Liver (tissue), 9 donors: Measurements from ENCODE around the gene HSDL2. TPM values are rescaled to one million over a fixed set of nuclear protein-coding genes. Genes with fewer than 3 reads are reported as not detected.

Experiments used
- DNase-seq: peaks from one replicate; pipeline ENCODE4 v3.0.0-alpha.2; 2017; ENCODE audit warnings: low spot score
- H3K27ac ChIP-seq, 2 donors: one replicate each; pipeline ENCODE4 v1.7.0; 2013; ENCODE audit warnings: inconsistent platforms in 2 of 2, low read length in 2 of 2, control low read depth in 1 of 2, low read depth in 1 of 2, mild to moderate bottlenecking in 1 of 2
- H3K27me3 ChIP-seq, 4 donors: one replicate each; pipeline versions ENCODE4 v1.6.1 to v1.7.0; 2013; ENCODE audit warnings: low read length in 3 of 4, inconsistent platforms in 1 of 4, mild to moderate bottlenecking in 1 of 4, moderate library complexity in 1 of 4; ENCODE audit not compliant: control insufficient read depth in 4 of 4, insufficient read depth in 4 of 4
- H3K36me3 ChIP-seq, 4 donors: one replicate each; pipeline versions ENCODE4 v1.6.1 to v1.7.0; 2013; ENCODE audit warnings: low read length in 3 of 4, mild to moderate bottlenecking in 3 of 4, low read depth in 1 of 4, moderate library complexity in 1 of 4; ENCODE audit not compliant: control insufficient read depth in 4 of 4, insufficient read depth in 3 of 4
- H3K4me1 ChIP-seq, 4 donors: one replicate each; pipeline versions ENCODE4 v1.6.1 to v1.7.0; 2013; ENCODE audit warnings: low read length in 3 of 4, mild to moderate bottlenecking in 3 of 4, moderate library complexity in 1 of 4; ENCODE audit not compliant: control insufficient read depth in 4 of 4, insufficient read depth in 4 of 4
- H3K4me3 ChIP-seq, 3 donors: one replicate each; pipeline versions ENCODE4 v1.6.1 to v1.7.0; 2013; ENCODE audit warnings: low read length in 3 of 3, control low read depth in 1 of 3, low read depth in 1 of 3, mild to moderate bottlenecking in 1 of 3
- H3K9ac ChIP-seq, 2 donors: one replicate each; pipeline ENCODE4 v1.7.0; 2013; ENCODE audit warnings: low read length in 2 of 2, mild to moderate bottlenecking in 2 of 2, moderate library complexity in 2 of 2, control low read depth in 1 of 2, low read depth in 1 of 2
- H3K9me3 ChIP-seq, 4 donors: one replicate each; pipeline versions ENCODE4 v1.6.1 to v1.7.0; 2013; ENCODE audit warnings: low read length in 3 of 4; ENCODE audit not compliant: control insufficient read depth in 4 of 4
- ATF3 ChIP-seq: IDR thresholded peaks from 2 replicates; pipeline ENCODE4 v1.6.1; 2016; ENCODE audit warnings: antibody characterized with exemption
- CTCF ChIP-seq: fragments of 150-350 bp; IDR thresholded peaks from 2 replicates; pipeline ENCODE4 v1.5.1; 2017; ENCODE audit warnings: improper control_type of control experiment, low read depth, low read length; ENCODE audit not compliant: missing input control
- EGR1 ChIP-seq, 2 donors: IDR thresholded peaks; 2 replicates each; pipeline ENCODE4 v1.6.1; 2016 to 2018; ENCODE audit warnings: antibody characterized with exemption in 2 of 2, low read depth in 2 of 2
- FOXA1 ChIP-seq: IDR thresholded peaks from 2 replicates; pipeline ENCODE4 v1.6.1; 2016; ENCODE audit warnings: antibody characterized with exemption
- FOXA2 ChIP-seq: IDR thresholded peaks from 2 replicates; pipeline ENCODE4 v1.6.1; 2016; ENCODE audit warnings: antibody characterized with exemption
- GABPA ChIP-seq, 2 donors: IDR thresholded peaks in 1 of 2; conservative IDR thresholded peaks in 1 of 2; 2 replicates each; pipeline ENCODE4 v1.6.1; 2016; ENCODE audit warnings: antibody characterized with exemption in 2 of 2, mild to moderate bottlenecking in 1 of 2, moderate library complexity in 1 of 2
- HNF4G ChIP-seq: IDR thresholded peaks from 2 replicates; pipeline ENCODE4 v1.6.1; 2016; ENCODE audit warnings: antibody characterized with exemption
- JUND ChIP-seq, 2 donors: IDR thresholded peaks; 2 replicates each; pipeline ENCODE4 v1.6.1; 2016; ENCODE audit warnings: antibody characterized with exemption in 2 of 2
- NR2F2 ChIP-seq: IDR thresholded peaks from 2 replicates; pipeline ENCODE4 v1.6.1; 2016; ENCODE audit warnings: antibody characterized with exemption
- RAD21 ChIP-seq, 2 donors: IDR thresholded peaks; 2 replicates each; pipeline ENCODE4 v1.6.1; 2016; ENCODE audit warnings: antibody characterized with exemption in 2 of 2, mild to moderate bottlenecking in 2 of 2
- RXRA ChIP-seq, 2 donors: IDR thresholded peaks; 2 replicates each; pipeline ENCODE4 v1.6.1; 2017 to 2018; ENCODE audit warnings: antibody characterized with exemption in 2 of 2, mild to moderate bottlenecking in 1 of 2
- SP1 ChIP-seq: IDR thresholded peaks from 2 replicates; pipeline ENCODE4 v1.6.1; 2018; ENCODE audit warnings: antibody characterized with exemption, mild to moderate bottlenecking
- TAF1 ChIP-seq: conservative IDR thresholded peaks from 2 replicates; pipeline ENCODE4 v1.6.1; 2016; ENCODE audit warnings: antibody characterized with exemption, mild to moderate bottlenecking
- YY1 ChIP-seq: IDR thresholded peaks from 2 replicates; pipeline ENCODE4 v1.6.1; 2016; ENCODE audit warnings: antibody characterized with exemption, mild to moderate bottlenecking
- WGBS: extraction: QIAGEN DNeasy Blood & Tissue Kit; methylation state at CpG from one replicate; pipeline ENCODE4 v1.1.7; 2013; 5-methylcytosine and 5-hydroxymethylcytosine counted together
- polyA plus RNA-seq, 2 donors: library from polyadenylated mRNA; stranded (reverse) in 1 of 2; unstranded in 1 of 2; fragments of 200-250 nt in 1 of 2; fragments of >200 nt in 1 of 2; fragmentation: Nextera tagmentation in 1 of 2; extraction: Ambion mirVana in 1 of 2; gene quantifications; one replicate each; pipeline versions ENCODE4 v1.2.1 to v1.2.3, GENCODE V29; 2013 to 2015
- total RNA-seq, 2 donors: library from RNA; depleted of rRNA; stranded (reverse); fragments of >200 nt; gene quantifications; one replicate each; pipeline ENCODE4 v1.2.3, GENCODE V29; 2014
- TF ChIP-seq, protein P1 (sequence below): IDR thresholded peaks from 2 replicates; pipeline ENCODE4 v1.6.1; 2016; ENCODE audit warnings: antibody characterized with exemption
- TF ChIP-seq, protein P2 (sequence below): IDR thresholded peaks from 2 replicates; pipeline ENCODE4 v1.6.1; 2016; ENCODE audit warnings: antibody characterized with exemption
- TF ChIP-seq, protein P3 (sequence below): IDR thresholded peaks from 2 replicates; pipeline ENCODE4 v1.6.1; 2016; ENCODE audit warnings: antibody characterized with exemption, mild to moderate bottlenecking
- donor health status: healthy.
- donor health status: healthy.
- donor health status: healthy.
- donor health status: healthy.
- donor health status: healthy.

HSDL2 gene
- total and polyA plus RNA-seq, 4 donors = 26.1 to 135 (median 79.6) TPM

DNA sequence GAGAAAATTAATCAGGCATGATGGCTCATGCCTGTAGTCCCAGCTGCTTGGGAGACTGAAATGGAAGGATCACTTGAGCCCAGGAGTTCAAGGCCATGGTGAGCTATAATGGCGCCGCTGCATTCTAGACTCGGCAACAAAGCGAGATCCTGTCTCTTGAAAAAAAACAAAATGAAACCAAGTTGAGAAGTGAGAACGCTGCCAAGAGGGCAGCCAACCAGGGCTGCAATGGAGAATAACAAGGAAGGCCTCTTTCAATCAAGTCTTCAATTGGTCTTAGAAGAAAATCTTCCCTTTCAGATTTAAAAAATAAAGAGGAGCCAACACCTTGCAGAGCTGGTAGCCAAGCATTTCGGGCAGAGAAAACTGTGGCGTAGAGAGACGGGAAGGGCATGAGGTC is 121.4 kb downstream of the HSDL2 start:
- DNase-seq = no peak
- Histone ChIP-seq H3K27ac (peak overlapping the region; percentile 20 to 43), H3K9me3 (no peaks in the 10 kb centered on the region), H3K9ac (no peak overlapping the region), H3K4me3 (no peak overlapping the region), H3K27me3 (no peaks in the 10 kb centered on the region), H3K36me3 (no peaks in the 10 kb centered on the region), H3K4me1 (peaks cover 4 to 44% (median 18%) of the 10 kb centered on the region in 4 donors)
- no peak for TF ChIP-seq NR2F2
- TF ChIP-seq YY1 = peak; percentile 43
- 76% methylated on average over 8 of the region's 8 CpGs for WGBS

DNA sequence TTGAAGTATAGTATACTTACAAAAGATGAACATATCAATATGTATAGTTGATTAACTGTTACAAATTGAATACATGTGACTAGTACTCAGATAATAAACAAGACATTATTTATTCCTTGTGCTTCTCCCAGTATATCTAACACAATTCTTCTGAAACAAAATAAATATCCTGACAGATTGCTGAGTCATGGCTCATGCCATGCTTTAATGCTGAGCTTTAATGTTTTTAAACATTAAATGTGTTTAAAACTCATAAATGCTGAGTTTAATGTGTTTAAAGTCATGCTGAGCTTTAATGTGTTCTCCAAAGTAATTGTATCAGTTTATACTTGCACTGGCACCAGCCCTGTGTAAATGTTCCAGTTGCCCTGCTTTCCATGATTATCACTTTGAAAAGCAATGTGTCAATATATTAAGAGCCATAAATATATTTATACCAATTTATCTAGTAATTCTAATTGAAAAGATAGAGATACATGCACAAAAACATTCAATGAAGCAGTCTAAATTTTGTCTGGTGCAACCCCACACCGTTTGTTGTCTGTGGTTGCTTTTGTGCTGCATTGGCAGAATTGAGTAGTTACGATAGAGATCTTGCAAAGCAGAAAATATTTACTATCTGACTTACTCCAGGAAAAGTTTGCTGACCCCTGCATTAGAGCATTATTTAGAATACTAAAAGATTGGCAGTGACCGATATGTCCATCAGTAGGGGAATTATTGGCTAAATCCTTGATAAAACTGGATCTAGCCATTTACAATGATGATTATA is 122.5 kb downstream of the HSDL2 start:
- H3K9me3 ChIP-seq = no peaks in the 10 kb centered on the region
- peak overlapping the region; percentile 56 to 57 for H3K27ac ChIP-seq
- H3K4me1 ChIP-seq = peaks cover 3 to 44% (median 13%) of the 10 kb centered on the region in 4 donors
- no peak overlapping the region for H3K9ac ChIP-seq
- H3K4me3 ChIP-seq = no peak overlapping the region
- no peak for DNase-seq
- TF ChIP-seq FOXA1 (no peak), GABPA (IDR thresholded peaks at IDR 0.05 in 1 of 2, conservative IDR thresholded peaks at IDR 0.05 in 1 of 2) (no peak), NR2F2 (no peak), TAF1 (no peak), CTCF (no peak), RXRA (IDR thresholded peaks at IDR 0.05) (no peak)
- no peaks in the 10 kb centered on the region for H3K27me3 ChIP-seq
- WGBS = 34% methylated on average over 3 of the region's 3 CpGs
- H3K36me3 ChIP-seq = no peaks in the 10 kb centered on the region

- H3K27ac ChIP-seq = peak overlapping the region; percentile 56 to 57
- DNase-seq = no peak
- 43% methylated on average over 5 of the region's 5 CpGs for WGBS
- H3K9me3 ChIP-seq = no peaks in the 10 kb centered on the region
- H3K36me3 ChIP-seq = no peaks in the 10 kb centered on the region
- no peaks in the 10 kb centered on the region for H3K27me3 ChIP-seq
- peaks cover 3 to 44% (median 14%) of the 10 kb centered on the region in 4 donors for H3K4me1 ChIP-seq
- H3K9ac ChIP-seq = no peak overlapping the region
- no peak overlapping the region for H3K4me3 ChIP-seq
- TF ChIP-seq RXRA (IDR thresholded peaks at IDR 0.05) (peak; percentile 18 to 46), HNF4G (no peak), ATF3 (no peak), NR2F2 (peak; percentile 40), EGR1 (IDR thresholded peaks at IDR 0.05; ENCODE audit: low read depth in 2 of 2) (no peak), YY1 (no peak), SP1 (no peak), FOXA2 (no peak), CTCF (no peak), JUND (IDR thresholded peaks at IDR 0.05) (no peak), GABPA (IDR thresholded peaks at IDR 0.05 in 1 of 2, conservative IDR thresholded peaks at IDR 0.05 in 1 of 2) (no peak), TAF1 (no peak), RAD21 (IDR thresholded peaks at IDR 0.05) (no peak)
- TF ChIP-seq, protein P1, sequence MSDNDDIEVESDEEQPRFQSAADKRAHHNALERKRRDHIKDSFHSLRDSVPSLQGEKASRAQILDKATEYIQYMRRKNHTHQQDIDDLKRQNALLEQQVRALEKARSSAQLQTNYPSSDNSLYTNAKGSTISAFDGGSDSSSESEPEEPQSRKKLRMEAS = no peak
- TF ChIP-seq, protein P2, sequence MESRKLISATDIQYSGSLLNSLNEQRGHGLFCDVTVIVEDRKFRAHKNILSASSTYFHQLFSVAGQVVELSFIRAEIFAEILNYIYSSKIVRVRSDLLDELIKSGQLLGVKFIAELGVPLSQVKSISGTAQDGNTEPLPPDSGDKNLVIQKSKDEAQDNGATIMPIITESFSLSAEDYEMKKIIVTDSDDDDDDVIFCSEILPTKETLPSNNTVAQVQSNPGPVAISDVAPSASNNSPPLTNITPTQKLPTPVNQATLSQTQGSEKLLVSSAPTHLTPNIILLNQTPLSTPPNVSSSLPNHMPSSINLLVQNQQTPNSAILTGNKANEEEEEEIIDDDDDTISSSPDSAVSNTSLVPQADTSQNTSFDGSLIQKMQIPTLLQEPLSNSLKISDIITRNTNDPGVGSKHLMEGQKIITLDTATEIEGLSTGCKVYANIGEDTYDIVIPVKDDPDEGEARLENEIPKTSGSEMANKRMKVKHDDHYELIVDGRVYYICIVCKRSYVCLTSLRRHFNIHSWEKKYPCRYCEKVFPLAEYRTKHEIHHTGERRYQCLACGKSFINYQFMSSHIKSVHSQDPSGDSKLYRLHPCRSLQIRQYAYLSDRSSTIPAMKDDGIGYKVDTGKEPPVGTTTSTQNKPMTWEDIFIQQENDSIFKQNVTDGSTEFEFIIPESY = no peak
- TF ChIP-seq, protein P3, sequence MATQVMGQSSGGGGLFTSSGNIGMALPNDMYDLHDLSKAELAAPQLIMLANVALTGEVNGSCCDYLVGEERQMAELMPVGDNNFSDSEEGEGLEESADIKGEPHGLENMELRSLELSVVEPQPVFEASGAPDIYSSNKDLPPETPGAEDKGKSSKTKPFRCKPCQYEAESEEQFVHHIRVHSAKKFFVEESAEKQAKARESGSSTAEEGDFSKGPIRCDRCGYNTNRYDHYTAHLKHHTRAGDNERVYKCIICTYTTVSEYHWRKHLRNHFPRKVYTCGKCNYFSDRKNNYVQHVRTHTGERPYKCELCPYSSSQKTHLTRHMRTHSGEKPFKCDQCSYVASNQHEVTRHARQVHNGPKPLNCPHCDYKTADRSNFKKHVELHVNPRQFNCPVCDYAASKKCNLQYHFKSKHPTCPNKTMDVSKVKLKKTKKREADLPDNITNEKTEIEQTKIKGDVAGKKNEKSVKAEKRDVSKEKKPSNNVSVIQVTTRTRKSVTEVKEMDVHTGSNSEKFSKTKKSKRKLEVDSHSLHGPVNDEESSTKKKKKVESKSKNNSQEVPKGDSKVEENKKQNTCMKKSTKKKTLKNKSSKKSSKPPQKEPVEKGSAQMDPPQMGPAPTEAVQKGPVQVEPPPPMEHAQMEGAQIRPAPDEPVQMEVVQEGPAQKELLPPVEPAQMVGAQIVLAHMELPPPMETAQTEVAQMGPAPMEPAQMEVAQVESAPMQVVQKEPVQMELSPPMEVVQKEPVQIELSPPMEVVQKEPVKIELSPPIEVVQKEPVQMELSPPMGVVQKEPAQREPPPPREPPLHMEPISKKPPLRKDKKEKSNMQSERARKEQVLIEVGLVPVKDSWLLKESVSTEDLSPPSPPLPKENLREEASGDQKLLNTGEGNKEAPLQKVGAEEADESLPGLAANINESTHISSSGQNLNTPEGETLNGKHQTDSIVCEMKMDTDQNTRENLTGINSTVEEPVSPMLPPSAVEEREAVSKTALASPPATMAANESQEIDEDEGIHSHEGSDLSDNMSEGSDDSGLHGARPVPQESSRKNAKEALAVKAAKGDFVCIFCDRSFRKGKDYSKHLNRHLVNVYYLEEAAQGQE = no peak
These were observed 123.3 kb downstream of the HSDL2 start for GRCh38 chr9:112503170-112503569.
